OCI-LY1 (cell line): Measurements from ENCODE around the gene ADARB2.

Experiments used
- H2AFZ ChIP-seq: fragments of 200-600 bp; sonication (generic), shearing (Covaris generic); 2 replicates; pipeline ENCODE4 v1.6.0; 2014; ENCODE audit warnings: antibody characterized with exemption, mild to moderate bottlenecking, low read length
- H3F3A ChIP-seq: fragments of 200-600 bp; sonication (generic), shearing (Covaris generic); 2 replicates; pipeline ENCODE4 v1.6.0; 2014; ENCODE audit warnings: mild to moderate bottlenecking, antibody characterized with exemption, low read length, moderate library complexity; ENCODE audit not compliant: insufficient read depth
- H3K27ac ChIP-seq: fragments of 200-600 bp; sonication (generic); 2 replicates; pipeline ENCODE4 v1.5.1; 2014; ENCODE audit warnings: low read length, mixed run types, mild to moderate bottlenecking, low read depth; ENCODE audit not compliant: poor library complexity, severe bottlenecking
- H3K27me3 ChIP-seq: fragments of 200-600 bp; sonication (generic); 2 replicates; pipeline ENCODE4 v1.6.0; 2014; ENCODE audit warnings: antibody characterized with exemption, mild to moderate bottlenecking, low read length, moderate library complexity; ENCODE audit not compliant: insufficient read depth
- H3K36me3 ChIP-seq: fragments of 200-600 bp; sonication (generic); 2 replicates; pipeline ENCODE4 v1.6.1; 2014; ENCODE audit warnings: mild to moderate bottlenecking, antibody characterized with exemption, low read length, moderate library complexity, mixed read lengths; ENCODE audit not compliant: insufficient read depth
- H3K4me1 ChIP-seq: fragments of 200-600 bp; sonication (generic); 2 replicates; pipeline ENCODE4 v1.5.1; 2014; ENCODE audit warnings: mild to moderate bottlenecking, low read length, moderate library complexity; ENCODE audit not compliant: insufficient read depth, severe bottlenecking
- H3K4me2 ChIP-seq: fragments of 200-600 bp; sonication (generic), shearing (Covaris generic); 2 replicates; pipeline ENCODE4 v1.6.1; 2014; ENCODE audit warnings: low read length
- H3K4me3 ChIP-seq: fragments of 200-600 bp; sonication (generic); 2 replicates; pipeline ENCODE4 v1.5.1; 2014; ENCODE audit warnings: low read length, low read depth, mild to moderate bottlenecking, mixed read lengths; ENCODE audit not compliant: poor library complexity, severe bottlenecking
- H3K79me2 ChIP-seq: fragments of 200-600 bp; shearing (Covaris generic); 2 replicates; pipeline ENCODE4 v1.6.1; 2016; ENCODE audit warnings: mixed run types, low read length, mixed read lengths; ENCODE audit not compliant: insufficient read depth
- H3K9ac ChIP-seq: fragments of 200-600 bp; sonication (generic), shearing (Covaris generic); 2 replicates; pipeline ENCODE4 v1.6.1; 2014; ENCODE audit warnings: mild to moderate bottlenecking, low read length, mixed read lengths
- H3K9me2 ChIP-seq: fragments of 200-600 bp; sonication (generic), shearing (Covaris generic); 2 replicates; pipeline ENCODE4 v1.6.1; 2014; ENCODE audit warnings: low read depth, mild to moderate bottlenecking, low read length, mixed read lengths
- H3K9me3 ChIP-seq: fragments of 200-600 bp; shearing (Covaris generic); 2 replicates; pipeline ENCODE4 v1.6.1; 2014; ENCODE audit warnings: low read length, mixed read lengths
- H4K20me1 ChIP-seq: fragments of 200-600 bp; sonication (generic), shearing (Covaris generic); 2 replicates; pipeline ENCODE4 v1.6.0; 2016; ENCODE audit warnings: mild to moderate bottlenecking, low read length; ENCODE audit not compliant: insufficient read depth
- EZH2 ChIP-seq: fragments of 200-600 bp; sonication (generic), shearing (Covaris generic); IDR thresholded peaks from 2 replicates; pipeline ENCODE4 v1.8.0; 2017; ENCODE audit warnings: borderline replicate concordance, mixed run types, mild to moderate bottlenecking, antibody characterized with exemption, low read length, moderate library complexity, mixed read lengths
- TF ChIP-seq, protein P1 (sequence below): fragments of 200-600 bp; sonication (generic), shearing (Covaris generic); IDR thresholded peaks from 2 replicates; pipeline ENCODE4 v1.5.1; 2017; ENCODE audit warnings: mild to moderate bottlenecking, antibody characterized with exemption, low read length, moderate library complexity, mixed read lengths

The ADARB2 gene

DNA sequence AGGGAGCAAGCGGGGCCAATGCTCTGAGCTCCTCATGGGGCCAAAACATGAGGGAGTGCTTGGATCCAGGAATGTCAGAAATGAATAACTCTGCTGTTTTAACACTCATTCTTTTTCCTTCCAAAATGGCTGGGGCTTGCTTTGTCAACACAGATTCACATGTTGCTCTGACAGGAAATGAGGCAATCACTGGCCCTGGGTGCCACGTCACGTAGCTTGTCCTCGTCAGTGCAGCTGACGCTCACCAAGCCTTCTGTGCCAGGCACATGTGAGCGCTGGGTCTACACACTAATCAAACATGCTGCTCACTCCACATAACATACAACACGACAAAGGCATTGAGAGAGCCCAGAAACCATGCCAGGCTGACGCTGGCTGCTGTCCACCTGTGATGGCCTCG is 482.2 kb downstream of the ADARB2 start:
- Histone ChIP-seq H3K36me3 (no peaks in the 10 kb centered on the region), H3K9ac (no peak overlapping the region), H3K4me2 (no peak overlapping the region), H4K20me1 (no peaks in the 10 kb centered on the region), H3K79me2 (no peaks in the 10 kb centered on the region), H3K27ac (no peak overlapping the region), H3K4me1 (no peaks in the 10 kb centered on the region), H3F3A (no peaks in the 10 kb centered on the region), H3K27me3 (no peaks in the 10 kb centered on the region), H3K9me2 (no peaks in the 10 kb centered on the region), H3K9me3 (no peaks in the 10 kb centered on the region), H3K4me3 (no peak overlapping the region), H2AFZ (no peak overlapping the region)
- no peak for TF ChIP-seq EZH2
- TF ChIP-seq, protein P1, sequence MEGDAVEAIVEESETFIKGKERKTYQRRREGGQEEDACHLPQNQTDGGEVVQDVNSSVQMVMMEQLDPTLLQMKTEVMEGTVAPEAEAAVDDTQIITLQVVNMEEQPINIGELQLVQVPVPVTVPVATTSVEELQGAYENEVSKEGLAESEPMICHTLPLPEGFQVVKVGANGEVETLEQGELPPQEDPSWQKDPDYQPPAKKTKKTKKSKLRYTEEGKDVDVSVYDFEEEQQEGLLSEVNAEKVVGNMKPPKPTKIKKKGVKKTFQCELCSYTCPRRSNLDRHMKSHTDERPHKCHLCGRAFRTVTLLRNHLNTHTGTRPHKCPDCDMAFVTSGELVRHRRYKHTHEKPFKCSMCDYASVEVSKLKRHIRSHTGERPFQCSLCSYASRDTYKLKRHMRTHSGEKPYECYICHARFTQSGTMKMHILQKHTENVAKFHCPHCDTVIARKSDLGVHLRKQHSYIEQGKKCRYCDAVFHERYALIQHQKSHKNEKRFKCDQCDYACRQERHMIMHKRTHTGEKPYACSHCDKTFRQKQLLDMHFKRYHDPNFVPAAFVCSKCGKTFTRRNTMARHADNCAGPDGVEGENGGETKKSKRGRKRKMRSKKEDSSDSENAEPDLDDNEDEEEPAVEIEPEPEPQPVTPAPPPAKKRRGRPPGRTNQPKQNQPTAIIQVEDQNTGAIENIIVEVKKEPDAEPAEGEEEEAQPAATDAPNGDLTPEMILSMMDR, result no peak

DNA sequence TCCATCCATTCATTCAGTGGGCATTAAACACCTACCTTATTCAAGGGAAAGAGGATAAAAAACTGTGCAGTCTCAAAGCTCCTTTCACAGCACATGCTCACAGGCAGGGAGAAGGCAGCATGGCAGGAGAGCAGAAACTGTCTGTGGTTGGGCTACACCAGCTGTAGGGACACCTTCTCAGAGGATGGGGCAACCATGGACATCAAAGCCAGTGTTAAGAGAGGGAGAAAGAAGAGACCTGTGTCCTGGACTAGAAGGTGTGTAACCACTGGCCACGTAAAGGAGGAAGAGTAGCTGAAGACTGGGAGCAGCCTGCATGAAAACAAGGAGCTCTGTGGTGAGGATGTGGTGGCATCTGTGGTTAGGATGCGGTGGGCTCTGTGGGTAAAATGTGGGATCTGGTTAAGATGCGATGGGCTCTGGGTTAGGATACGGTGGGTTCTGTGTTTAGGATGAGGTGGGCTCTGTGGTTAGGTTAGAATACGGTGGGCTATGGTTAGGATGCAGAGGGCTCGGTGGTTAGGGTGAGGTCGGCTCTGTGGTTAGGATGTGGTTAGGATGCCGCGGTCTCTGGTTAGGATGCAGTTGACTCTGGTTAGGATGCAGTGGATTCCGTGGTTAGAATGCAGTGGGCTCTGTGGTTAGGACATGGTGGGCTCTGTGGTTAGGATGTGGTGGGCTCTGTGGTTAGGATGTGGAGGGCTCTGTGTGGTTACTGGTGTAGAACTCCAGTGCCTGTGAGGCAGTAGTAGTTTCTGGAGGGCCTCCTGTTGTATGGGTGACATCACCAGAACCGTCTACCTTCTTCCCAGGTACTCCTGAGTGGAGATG is 483.6 kb downstream of the ADARB2 start:
- no peaks in the 10 kb centered on the region for H3K9me3 ChIP-seq
- no peaks in the 10 kb centered on the region for H3K9me2 ChIP-seq
- no peak overlapping the region for H3K4me3 ChIP-seq
- H3K79me2 ChIP-seq, result no peaks in the 10 kb centered on the region
- H3K9ac ChIP-seq, result no peak overlapping the region
- H3K27me3 ChIP-seq, result no peaks in the 10 kb centered on the region
- no peak overlapping the region for H2AFZ ChIP-seq
- H3K4me2 ChIP-seq, result no peak overlapping the region
- no peaks in the 10 kb centered on the region for H4K20me1 ChIP-seq
- no peak for TF ChIP-seq EZH2
- TF ChIP-seq, protein P1, result no peak
- H3F3A ChIP-seq, result no peaks in the 10 kb centered on the region
- no peaks in the 10 kb centered on the region for H3K4me1 ChIP-seq
- H3K27ac ChIP-seq, result no peak overlapping the region
- H3K36me3 ChIP-seq, result no peaks in the 10 kb centered on the region

DNA sequence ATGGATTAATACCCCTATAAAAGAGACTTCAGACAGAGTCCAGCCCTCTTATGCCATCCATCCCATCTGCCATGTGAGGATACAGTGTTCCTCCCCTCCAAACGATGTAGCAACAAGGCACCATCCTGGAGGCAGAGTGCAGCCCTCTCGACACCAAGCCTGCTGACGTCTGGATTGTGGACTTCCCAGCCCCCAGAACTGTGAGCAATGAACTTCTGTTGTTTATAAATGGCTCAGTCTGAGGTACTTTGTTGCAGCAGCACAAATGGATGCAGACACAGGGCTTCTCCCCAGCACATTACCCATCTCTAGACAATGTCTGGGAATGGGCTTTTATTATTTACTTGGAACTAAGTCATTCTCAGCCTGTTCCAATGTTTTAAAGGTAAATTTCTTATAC is 485.6 kb downstream of the ADARB2 start:
- Histone ChIP-seq H3K4me2 (no peak overlapping the region), H2AFZ (no peak overlapping the region), H3K27ac (no peak overlapping the region), H3K4me1 (no peaks in the 10 kb centered on the region), H3K36me3 (no peaks in the 10 kb centered on the region), H3K9ac (no peak overlapping the region), H3K9me3 (no peaks in the 10 kb centered on the region), H3K79me2 (no peaks in the 10 kb centered on the region), H3K27me3 (no peaks in the 10 kb centered on the region; the same call in 1 of the 2 replicates), H3K9me2 (no peaks in the 10 kb centered on the region), H3F3A (no peaks in the 10 kb centered on the region), H4K20me1 (no peaks in the 10 kb centered on the region), H3K4me3 (no peak overlapping the region)
- TF ChIP-seq, protein P1, result no peak
- no peak for TF ChIP-seq EZH2
